Keratinocyte (primary cell): ENCODE data around the gene FRMPD1. TPM values are rescaled to one million over a fixed set of nuclear protein-coding genes. Genes with fewer than 3 reads are reported as not detected.

ENCODE experiments used
- DNase-seq: peaks from one replicate; pipeline ENCODE4 v3.0.0-alpha.2; 2011; ENCODE audit warnings: low read depth, missing footprints, low spot score
- FAIRE-seq: peaks from 2 replicates; lab custom pipeline; 2011; peaks lifted over from hg19 to GRCh38; lab: Jason Lieb, UNC
- H2AFZ ChIP-seq: 2 replicates; pipeline ENCODE4 v1.6.0; 2012; ENCODE audit warnings: low read length, control low read depth, inconsistent platforms; ENCODE audit not compliant: control insufficient read depth
- H3K27ac ChIP-seq: 2 replicates; pipeline ENCODE4 v1.5.1; 2011; ENCODE audit warnings: low read length; ENCODE audit not compliant: control insufficient read depth, insufficient read depth
- H3K27me3 ChIP-seq: 3 replicates; pipeline ENCODE4 v1.6.0; 2011; ENCODE audit warnings: low read length; ENCODE audit not compliant: control insufficient read depth, insufficient read depth; ENCODE audit errors: extremely low read depth
- H3K36me3 ChIP-seq, 2 experiments: 2 replicates in 1 of 2; 3 replicates in 1 of 2; pipeline ENCODE4 v1.5.1; 2011; ENCODE audit warnings: low read length in 2 of 2, mild to moderate bottlenecking in 1 of 2; ENCODE audit not compliant: control insufficient read depth in 2 of 2, insufficient read depth in 2 of 2; ENCODE audit errors: extremely low read depth in 1 of 2
- H3K4me1 ChIP-seq: 3 replicates; pipeline ENCODE4 v1.5.1; 2011; ENCODE audit warnings: low read length; ENCODE audit not compliant: control insufficient read depth, insufficient read depth; ENCODE audit errors: extremely low read depth
- H3K4me2 ChIP-seq: 3 replicates; pipeline ENCODE4 v1.6.0; 2011; ENCODE audit warnings: low read depth, low read length; ENCODE audit not compliant: control insufficient read depth, insufficient read depth; ENCODE audit errors: extremely low read depth
- H3K4me3 ChIP-seq, 3 experiments: fragments of 200-600 bp in 1 of 3; sonication (generic) in 1 of 3; 2 replicates in 2 of 3; 3 replicates in 1 of 3; pipeline ENCODE4 v1.5.1; 2011 to 2016; ENCODE audit warnings: low read length in 3 of 3, mild to moderate bottlenecking in 3 of 3, control low read depth in 2 of 3, inconsistent platforms in 1 of 3, low read depth in 1 of 3, mixed read lengths in 1 of 3, mixed run types in 1 of 3, moderate library complexity in 1 of 3; ENCODE audit not compliant: control insufficient read depth in 2 of 3, insufficient read depth in 2 of 3; ENCODE audit errors: extremely low read depth in 1 of 3
- H3K79me2 ChIP-seq: 2 replicates; pipeline ENCODE4 v1.6.0; 2012; ENCODE audit warnings: low read length; ENCODE audit not compliant: control insufficient read depth, insufficient read depth
- H3K9ac ChIP-seq: 3 replicates; pipeline ENCODE4 v1.6.0; 2011; ENCODE audit warnings: low read length; ENCODE audit not compliant: control insufficient read depth, insufficient read depth; ENCODE audit errors: extremely low read depth
- H3K9me1 ChIP-seq: 3 replicates; pipeline ENCODE4 v1.6.0; 2011; ENCODE audit warnings: low read length; ENCODE audit not compliant: control insufficient read depth, insufficient read depth; ENCODE audit errors: extremely low read depth
- H3K9me3 ChIP-seq: 2 replicates; pipeline ENCODE4 v1.5.1; 2012; ENCODE audit warnings: low read depth, low read length; ENCODE audit not compliant: control insufficient read depth
- H4K20me1 ChIP-seq: 3 replicates; pipeline ENCODE4 v1.6.0; 2011; ENCODE audit warnings: low read length; ENCODE audit not compliant: control insufficient read depth, insufficient read depth; ENCODE audit errors: extremely low read depth
- EZH2 ChIP-seq: IDR thresholded peaks from one replicate; pipeline ENCODE4 v1.6.1; 2012; ENCODE audit warnings: inconsistent platforms, mild to moderate bottlenecking, low read length, moderate library complexity
- dilution Hi-C: fragments of 300-500 bp; cut with MboI; formaldehyde crosslinking; loops from one replicate; pipeline ENCODE4 v1.7.0; 2020; ENCODE audit warnings: low sequenced_read_pairs; ENCODE audit not compliant: extremely low pct_ligation_motif_present
- polyA plus RNA-seq, 5 experiments: library from polyadenylated mRNA; depleted of rRNA in 3 of 5; stranded (reverse) in 3 of 5; stranded (forward) in 1 of 5; unstranded in 1 of 5; fragments of >200 nt; gene quantifications; 1 replicate in 1 of 5; 2 replicates in 3 of 5; 3 replicates in 1 of 5; pipeline versions ENCODE4 v1.2.1 to v1.2.3, GENCODE V29; 2011 to 2012; ENCODE audit warnings: missing spikeins in 2 of 5, low read depth in 1 of 5, low replicate concordance in 1 of 5
- TF ChIP-seq, protein P1 (sequence below), 3 experiments: IDR thresholded peaks in 1 of 3; conservative IDR thresholded peaks in 1 of 3; optimal IDR thresholded peaks in 1 of 3; 2 replicates in 2 of 3; 3 replicates in 1 of 3; pipeline versions ENCODE3 to v1.5.1; 2011; ENCODE audit warnings: low read length in 3 of 3, mild to moderate bottlenecking in 3 of 3, moderate library complexity in 2 of 3, control low read depth in 1 of 3, inconsistent platforms in 1 of 3; ENCODE audit not compliant: insufficient read depth in 2 of 3; ENCODE audit errors: extremely low read depth in 1 of 3

FRMPD1 gene
- polyA plus RNA-seq, 1 donor (not counting 4 experiments of a cell fraction or from before 2014, with no cell fraction given): 0.01 TPM

DNA sequence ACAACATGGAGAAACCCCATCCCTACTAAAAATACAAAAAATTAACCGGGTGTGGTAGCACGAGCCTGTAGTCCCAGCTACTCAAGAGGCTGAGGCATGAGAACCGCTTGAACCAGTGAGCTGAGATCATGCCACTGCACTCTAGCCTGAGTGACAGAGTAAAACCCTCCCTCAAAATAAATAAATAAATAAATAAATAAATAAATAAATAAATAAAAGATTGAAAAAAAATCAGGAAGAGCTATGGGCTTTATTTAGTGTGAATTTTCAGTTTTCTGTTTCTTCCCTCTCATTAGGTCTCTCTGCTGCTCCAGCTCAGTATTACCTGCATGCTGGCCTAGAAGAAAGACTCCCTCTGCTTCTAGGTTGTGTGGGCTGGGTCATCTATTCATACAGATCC is 55.0 kb downstream of the FRMPD1 start:
- H3K4me1 ChIP-seq: peaks cover 2% of the 10 kb centered on the region
- DNase-seq: no peak
- no peak overlapping the region for H3K4me3 ChIP-seq
- H2AFZ ChIP-seq: no peak overlapping the region
- no peak overlapping the region for H3K4me2 ChIP-seq
- no peaks in the 10 kb centered on the region for H3K36me3 ChIP-seq
- no peaks in the 10 kb centered on the region for H4K20me1 ChIP-seq
- H3K9me1 ChIP-seq: no peaks in the 10 kb centered on the region
- no peak overlapping the region for H3K9ac ChIP-seq
- FAIRE-seq: no peak
- dilution Hi-C loops: no loop called here
- H3K27me3 ChIP-seq: peaks cover 23% of the 10 kb centered on the region
- no peak for TF ChIP-seq EZH2
- TF ChIP-seq, protein P1, sequence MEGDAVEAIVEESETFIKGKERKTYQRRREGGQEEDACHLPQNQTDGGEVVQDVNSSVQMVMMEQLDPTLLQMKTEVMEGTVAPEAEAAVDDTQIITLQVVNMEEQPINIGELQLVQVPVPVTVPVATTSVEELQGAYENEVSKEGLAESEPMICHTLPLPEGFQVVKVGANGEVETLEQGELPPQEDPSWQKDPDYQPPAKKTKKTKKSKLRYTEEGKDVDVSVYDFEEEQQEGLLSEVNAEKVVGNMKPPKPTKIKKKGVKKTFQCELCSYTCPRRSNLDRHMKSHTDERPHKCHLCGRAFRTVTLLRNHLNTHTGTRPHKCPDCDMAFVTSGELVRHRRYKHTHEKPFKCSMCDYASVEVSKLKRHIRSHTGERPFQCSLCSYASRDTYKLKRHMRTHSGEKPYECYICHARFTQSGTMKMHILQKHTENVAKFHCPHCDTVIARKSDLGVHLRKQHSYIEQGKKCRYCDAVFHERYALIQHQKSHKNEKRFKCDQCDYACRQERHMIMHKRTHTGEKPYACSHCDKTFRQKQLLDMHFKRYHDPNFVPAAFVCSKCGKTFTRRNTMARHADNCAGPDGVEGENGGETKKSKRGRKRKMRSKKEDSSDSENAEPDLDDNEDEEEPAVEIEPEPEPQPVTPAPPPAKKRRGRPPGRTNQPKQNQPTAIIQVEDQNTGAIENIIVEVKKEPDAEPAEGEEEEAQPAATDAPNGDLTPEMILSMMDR (optimal IDR thresholded peaks at IDR 0.05 in 1 of 3, IDR thresholded peaks at IDR 0.05 in 1 of 3, conservative IDR thresholded peaks at IDR 0.05 in 1 of 3; ENCODE audit: extremely low read depth in 1 of 3, insufficient read depth in 2 of 3, low read length in 3 of 3): no peak
- H3K79me2 ChIP-seq: no peaks in the 10 kb centered on the region
- H3K27ac ChIP-seq: no peak overlapping the region
- no peaks in the 10 kb centered on the region for H3K9me3 ChIP-seq

DNA sequence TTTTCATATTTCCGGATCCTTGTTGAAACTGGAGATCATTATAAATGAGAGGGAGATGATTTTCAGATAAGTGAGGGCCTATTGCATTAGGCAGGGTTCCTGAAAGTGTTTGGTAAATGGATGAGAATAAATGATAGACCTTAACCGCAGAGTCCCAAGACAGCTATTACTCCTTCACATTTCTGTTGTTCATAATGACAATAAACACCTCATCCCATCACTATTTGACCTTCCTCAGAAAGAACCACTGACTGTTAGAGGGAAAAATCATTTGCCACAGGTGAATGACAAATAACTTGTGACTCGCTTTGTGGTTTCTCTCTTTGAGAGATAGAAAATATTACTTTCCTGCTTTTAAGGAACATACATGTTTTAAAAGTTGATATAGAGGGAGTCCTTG is 55.5 kb downstream of the FRMPD1 start:
- H3K4me3 ChIP-seq: no peak overlapping the region
- H3K36me3 ChIP-seq: no peaks in the 10 kb centered on the region
- no peaks in the 10 kb centered on the region for H3K79me2 ChIP-seq
- no peaks in the 10 kb centered on the region for H4K20me1 ChIP-seq
- H3K27ac ChIP-seq: no peak overlapping the region
- H3K27me3 ChIP-seq: peaks cover 23% of the 10 kb centered on the region
- no peaks in the 10 kb centered on the region for H3K9me3 ChIP-seq
- no peaks in the 10 kb centered on the region for H3K9me1 ChIP-seq
- H3K4me1 ChIP-seq: peaks cover 2% of the 10 kb centered on the region
- no peak for DNase-seq
- FAIRE-seq: no peak
- TF ChIP-seq, protein P1 (optimal IDR thresholded peaks at IDR 0.05 in 1 of 3, IDR thresholded peaks at IDR 0.05 in 1 of 3, conservative IDR thresholded peaks at IDR 0.05 in 1 of 3; ENCODE audit: extremely low read depth in 1 of 3, insufficient read depth in 2 of 3, low read length in 3 of 3): no peak
- no peak for TF ChIP-seq EZH2
- dilution Hi-C loops: no loop called here
- no peak overlapping the region for H3K9ac ChIP-seq
- no peak overlapping the region for H2AFZ ChIP-seq
- H3K4me2 ChIP-seq: no peak overlapping the region
